HCT116 (cell line): ENCODE data around the gene SYTL5. TPM values are rescaled to one million over a fixed set of nuclear protein-coding genes. Genes with fewer than 3 reads are reported as not detected.

ENCODE experiments used
- ATAC-seq: fragments of 200-7000 bp; cut with Tn5 transposase; 2 replicates; pipeline ENCODE4 v1.9.1; 2020; ENCODE audit warnings: mild to moderate bottlenecking, moderate library complexity
- BruUV-seq: library from RNA; stranded (reverse); fragments of 400-500 nt; replicated peaks from 2 replicates; lab custom pipeline; 2021; lab: Mats Ljungman, UMichigan
- CTCF ChIA-PET: fragments of 300-600 bp; sonication (Branson Sonifier 250); formaldehyde crosslinking; loops from one replicate; lab custom pipeline; 2021; ENCODE audit warnings: antibody characterized with exemption; lab: Charles Lee
- POLR2A ChIA-PET: fragments of 300-600, 350-600 bp; sonication (Branson Sonifier 250); formaldehyde crosslinking; loops from one replicate; lab custom pipeline; 2021; ENCODE audit warnings: antibody characterized with exemption; lab: Charles Lee
- RAD21 ChIA-PET, 2 experiments: fragments of 300-600 bp; sonication (Branson Sonifier 250); formaldehyde crosslinking; loops; one replicate each; lab custom pipeline; 2023; ENCODE audit warnings: low total read pairs in 2 of 2; ENCODE audit not compliant: uncharacterized antibody in 2 of 2, unreplicated experiment in 2 of 2, low non-redundant PET in 1 of 2; lab: Charles Lee
- DNase-seq: peaks from one replicate; pipeline ENCODE4 v3.0.0-alpha.2; 2010; ENCODE audit warnings: low read depth, low spot score
- H2AFZ ChIP-seq: fragments of 200-600 bp; shearing (Covaris generic), sonication (generic); 2 replicates; pipeline ENCODE4 v1.6.1; 2017; ENCODE audit warnings: low read depth, mixed run types, mixed read lengths, antibody characterized with exemption, low read length; ENCODE audit not compliant: poor library complexity, severe bottlenecking
- H3K27ac ChIP-seq: 2 replicates; pipeline ENCODE4 v1.5.1; 2012; ENCODE audit warnings: low read depth, low read length
- H3K27me3 ChIP-seq: fragments of 200-600 bp; sonication (generic); 2 replicates; pipeline ENCODE4 v1.6.1; 2016; ENCODE audit warnings: mixed run types, low read length, mixed read lengths; ENCODE audit not compliant: insufficient read depth
- H3K36me3 ChIP-seq, 2 experiments: fragments of 200-500 bp in 1 of 2; fragments of 200-600 bp in 1 of 2; sonication (Bioruptor generic) in 1 of 2; sonication (generic) in 1 of 2; 2 replicates each; pipeline versions ENCODE4 v1.5.1 to v1.6.1; 2014 to 2016; ENCODE audit warnings: low read length in 2 of 2, inconsistent platforms in 1 of 2, mixed read lengths in 1 of 2, mixed run types in 1 of 2; ENCODE audit not compliant: insufficient read depth in 2 of 2, control insufficient read depth in 1 of 2
- H3K4me1 ChIP-seq, 2 experiments: fragments of 200-600 bp in 1 of 2; sonication (generic) in 1 of 2; 2 replicates each; pipeline versions ENCODE4 v1.5.1 to v1.6.1; 2012 to 2017; ENCODE audit warnings: low read length in 2 of 2, inconsistent platforms in 1 of 2, mild to moderate bottlenecking in 1 of 2, mixed read lengths in 1 of 2, mixed run types in 1 of 2, moderate library complexity in 1 of 2; ENCODE audit not compliant: insufficient read depth in 2 of 2, control insufficient read depth in 1 of 2
- H3K4me2 ChIP-seq: fragments of 200-600 bp; sonication (generic); 2 replicates; pipeline ENCODE4 v1.6.1; 2017; ENCODE audit warnings: mixed run types, low read length, mixed read lengths
- H3K4me3 ChIP-seq, 2 experiments: fragments of 200-600 bp in 1 of 2; sonication (generic) in 1 of 2; replicated peaks in 1 of 2; 2 replicates each; pipeline ENCODE4 v1.5.1; 2011 to 2016; ENCODE audit warnings: low read length in 2 of 2, control low read depth in 1 of 2, low read depth in 1 of 2, mild to moderate bottlenecking in 1 of 2, mixed read lengths in 1 of 2, mixed run types in 1 of 2
- H3K79me2 ChIP-seq: fragments of 200-600 bp; sonication (generic); 2 replicates; pipeline ENCODE4 v1.6.1; 2017; ENCODE audit warnings: mild to moderate bottlenecking, mixed run types, low read length, moderate library complexity, mixed read lengths; ENCODE audit not compliant: insufficient read depth
- H3K9ac ChIP-seq: fragments of 200-600 bp; sonication (generic); 2 replicates; pipeline ENCODE4 v1.6.1; 2016; ENCODE audit warnings: low read length, mixed read lengths
- H3K9me2 ChIP-seq: fragments of 200-600 bp; sonication (generic), shearing (Covaris generic); 2 replicates; pipeline ENCODE4 v1.6.1; 2017; ENCODE audit warnings: mixed run types, mild to moderate bottlenecking, moderate library complexity; ENCODE audit not compliant: insufficient read depth
- H3K9me3 ChIP-seq, 2 experiments: fragments of 200-500 bp in 1 of 2; fragments of 200-600 bp in 1 of 2; sonication (Bioruptor generic) in 1 of 2; sonication (generic) in 1 of 2; 2 replicates each; pipeline ENCODE4 v1.6.1; 2014 to 2017; ENCODE audit warnings: low read length in 2 of 2, mixed read lengths in 2 of 2, inconsistent platforms in 1 of 2, low read depth in 1 of 2, mild to moderate bottlenecking in 1 of 2, mixed run types in 1 of 2, moderate library complexity in 1 of 2; ENCODE audit not compliant: control insufficient read depth in 1 of 2, insufficient read depth in 1 of 2
- H4K20me1 ChIP-seq: fragments of 200-600 bp; sonication (generic), shearing (Covaris generic); 2 replicates; pipeline ENCODE4 v1.6.1; 2017; ENCODE audit warnings: mixed run types, mild to moderate bottlenecking, moderate library complexity; ENCODE audit not compliant: insufficient read depth
- CEBPB ChIP-seq: IDR thresholded peaks from 2 replicates; pipeline ENCODE4 v1.6.1; 2012; ENCODE audit warnings: low read depth
- EGR1 ChIP-seq: IDR thresholded peaks from 2 replicates; pipeline ENCODE4 v1.6.1; 2012; ENCODE audit warnings: low read depth
- EZH2phosphoT487 ChIP-seq: fragments of 200-600 bp; IDR thresholded peaks from 2 replicates; pipeline ENCODE4 v1.6.1; 2018; ENCODE audit warnings: antibody characterized with exemption, borderline replicate concordance
- JUND ChIP-seq: IDR thresholded peaks from 2 replicates; pipeline ENCODE4 v1.6.1; 2012
- RAD21 ChIP-seq: IDR thresholded peaks from 2 replicates; pipeline ENCODE4 v1.6.1; 2012; ENCODE audit warnings: low read depth, mild to moderate bottlenecking
- SRF ChIP-seq: IDR thresholded peaks from 2 replicates; pipeline ENCODE4 v1.6.1; 2012; ENCODE audit warnings: low read depth
- TCF7L2 ChIP-seq: IDR thresholded peaks from 2 replicates; pipeline ENCODE4 v1.7.0; 2011; ENCODE audit warnings: borderline replicate concordance, inconsistent platforms; ENCODE audit not compliant: insufficient read depth, insufficient read length; ENCODE audit errors: extremely low read depth
- YY1 ChIP-seq: IDR thresholded peaks from 2 replicates; pipeline ENCODE4 v1.6.1; 2011; ENCODE audit warnings: low read length, low read depth, moderate library complexity, mild to moderate bottlenecking; ENCODE audit not compliant: insufficient replicate concordance; ENCODE audit errors: extremely low read depth
- ZFX ChIP-seq: fragments of 450-650 bp; IDR thresholded peaks from 2 replicates; pipeline ENCODE4 v1.6.1; 2017
- intact Hi-C: fragments of 100-400 bp; cut with micrococcal nuclease; formaldehyde crosslinking; loops from 2 replicates; pipeline ENCODE4 v1.10.0; 2022
- total RNA-seq: library from RNA; stranded (reverse); gene quantifications from one replicate; pipeline ENCODE4 v1.2.1, GENCODE V29; 2021; ENCODE audit not compliant: unreplicated experiment
- TF ChIP-seq, protein P1 (sequence below): IDR thresholded peaks from 2 replicates; pipeline ENCODE4 v1.6.1; 2011; ENCODE audit warnings: mild to moderate bottlenecking, low read length, moderate library complexity; ENCODE audit not compliant: insufficient replicate concordance; ENCODE audit errors: extremely low read depth
- TF ChIP-seq, protein P2 (sequence below): IDR thresholded peaks from 2 replicates; pipeline ENCODE4 v1.6.1; 2012; ENCODE audit warnings: low read depth

SYTL5 gene
- total RNA-seq, 1 experiment from 2014 or later, result 0.20 TPM

DNA sequence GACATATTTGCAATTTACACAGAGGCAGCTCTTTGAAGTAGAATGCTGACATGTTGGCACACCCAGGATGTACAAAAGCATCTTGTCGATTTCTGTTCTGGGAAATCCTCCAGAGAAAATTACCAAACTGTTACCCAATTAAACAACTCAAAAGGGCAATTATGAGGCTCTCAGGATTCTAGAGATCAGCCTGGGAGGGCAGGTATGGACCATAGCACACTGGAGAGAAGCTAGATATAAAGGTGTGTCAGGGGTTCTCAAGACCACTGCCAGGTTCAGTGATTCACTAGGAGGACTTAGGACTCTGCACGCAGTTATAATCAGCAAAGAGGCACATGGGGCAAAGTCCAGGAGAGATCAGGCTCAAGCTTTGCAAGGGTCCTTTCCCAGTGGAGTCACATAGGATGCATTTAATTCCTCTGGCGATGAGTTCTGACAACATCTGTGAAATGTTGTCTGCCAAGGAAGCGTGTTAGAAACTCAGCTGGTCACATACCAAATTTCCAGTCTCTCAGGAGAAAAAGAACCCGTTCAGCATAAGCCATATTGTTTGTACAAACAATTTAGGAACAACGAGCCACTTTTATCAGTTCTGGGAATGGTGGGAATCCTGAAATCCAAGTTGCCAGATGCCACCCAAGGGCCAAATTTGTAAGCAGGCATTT is 100.8 kb downstream of the SYTL5 start:
- Histone ChIP-seq H3K9ac (no peak overlapping the region), H3K4me1 (no peaks in the 10 kb centered on the region), H3K4me3 (no peak overlapping the region), H3K9me2 (no peaks in the 10 kb centered on the region), H4K20me1 (no peaks in the 10 kb centered on the region), H3K27ac (no peak overlapping the region), H2AFZ (no peak overlapping the region), H3K27me3 (no peaks in the 10 kb centered on the region), H3K79me2 (no peaks in the 10 kb centered on the region), H3K9me3 (no peaks in the 10 kb centered on the region), H3K36me3 (no peaks in the 10 kb centered on the region), H3K4me2 (no peak overlapping the region)
- DNase-seq, result no peak
- ChIA-PET POLR2A (no interaction called here), RAD21 (no interaction called here), CTCF (no interaction called here)
- no peak for ATAC-seq
- TF ChIP-seq YY1 (no peak), JUND (no peak), CEBPB (no peak), EZH2phosphoT487 (no peak), EGR1 (no peak), SRF (no peak), RAD21 (no peak), ZFX (no peak), TCF7L2 (no peak)
- TF ChIP-seq, protein P1, sequence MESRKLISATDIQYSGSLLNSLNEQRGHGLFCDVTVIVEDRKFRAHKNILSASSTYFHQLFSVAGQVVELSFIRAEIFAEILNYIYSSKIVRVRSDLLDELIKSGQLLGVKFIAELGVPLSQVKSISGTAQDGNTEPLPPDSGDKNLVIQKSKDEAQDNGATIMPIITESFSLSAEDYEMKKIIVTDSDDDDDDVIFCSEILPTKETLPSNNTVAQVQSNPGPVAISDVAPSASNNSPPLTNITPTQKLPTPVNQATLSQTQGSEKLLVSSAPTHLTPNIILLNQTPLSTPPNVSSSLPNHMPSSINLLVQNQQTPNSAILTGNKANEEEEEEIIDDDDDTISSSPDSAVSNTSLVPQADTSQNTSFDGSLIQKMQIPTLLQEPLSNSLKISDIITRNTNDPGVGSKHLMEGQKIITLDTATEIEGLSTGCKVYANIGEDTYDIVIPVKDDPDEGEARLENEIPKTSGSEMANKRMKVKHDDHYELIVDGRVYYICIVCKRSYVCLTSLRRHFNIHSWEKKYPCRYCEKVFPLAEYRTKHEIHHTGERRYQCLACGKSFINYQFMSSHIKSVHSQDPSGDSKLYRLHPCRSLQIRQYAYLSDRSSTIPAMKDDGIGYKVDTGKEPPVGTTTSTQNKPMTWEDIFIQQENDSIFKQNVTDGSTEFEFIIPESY, result no peak
- TF ChIP-seq, protein P2, sequence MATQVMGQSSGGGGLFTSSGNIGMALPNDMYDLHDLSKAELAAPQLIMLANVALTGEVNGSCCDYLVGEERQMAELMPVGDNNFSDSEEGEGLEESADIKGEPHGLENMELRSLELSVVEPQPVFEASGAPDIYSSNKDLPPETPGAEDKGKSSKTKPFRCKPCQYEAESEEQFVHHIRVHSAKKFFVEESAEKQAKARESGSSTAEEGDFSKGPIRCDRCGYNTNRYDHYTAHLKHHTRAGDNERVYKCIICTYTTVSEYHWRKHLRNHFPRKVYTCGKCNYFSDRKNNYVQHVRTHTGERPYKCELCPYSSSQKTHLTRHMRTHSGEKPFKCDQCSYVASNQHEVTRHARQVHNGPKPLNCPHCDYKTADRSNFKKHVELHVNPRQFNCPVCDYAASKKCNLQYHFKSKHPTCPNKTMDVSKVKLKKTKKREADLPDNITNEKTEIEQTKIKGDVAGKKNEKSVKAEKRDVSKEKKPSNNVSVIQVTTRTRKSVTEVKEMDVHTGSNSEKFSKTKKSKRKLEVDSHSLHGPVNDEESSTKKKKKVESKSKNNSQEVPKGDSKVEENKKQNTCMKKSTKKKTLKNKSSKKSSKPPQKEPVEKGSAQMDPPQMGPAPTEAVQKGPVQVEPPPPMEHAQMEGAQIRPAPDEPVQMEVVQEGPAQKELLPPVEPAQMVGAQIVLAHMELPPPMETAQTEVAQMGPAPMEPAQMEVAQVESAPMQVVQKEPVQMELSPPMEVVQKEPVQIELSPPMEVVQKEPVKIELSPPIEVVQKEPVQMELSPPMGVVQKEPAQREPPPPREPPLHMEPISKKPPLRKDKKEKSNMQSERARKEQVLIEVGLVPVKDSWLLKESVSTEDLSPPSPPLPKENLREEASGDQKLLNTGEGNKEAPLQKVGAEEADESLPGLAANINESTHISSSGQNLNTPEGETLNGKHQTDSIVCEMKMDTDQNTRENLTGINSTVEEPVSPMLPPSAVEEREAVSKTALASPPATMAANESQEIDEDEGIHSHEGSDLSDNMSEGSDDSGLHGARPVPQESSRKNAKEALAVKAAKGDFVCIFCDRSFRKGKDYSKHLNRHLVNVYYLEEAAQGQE, result no peak
- intact Hi-C loops, result no loop called here
- no TSS peak for BruUV-seq
